Left ventricle myocardium inferior (tissue), 1 donor: Measurements from ENCODE around the gene CDC25A. TPM values are rescaled to one million over a fixed set of nuclear protein-coding genes. Genes with fewer than 3 reads are reported as not detected.

ENCODE experiments used
- DNase-seq: peaks from one replicate; pipeline ENCODE4 v3.0.0-alpha.2; 2020
- H3K27ac ChIP-seq: fragments of 200-600 bp; replicated peaks from 2 replicates; pipeline ENCODE4 v1.8.0; 2021
- H3K27me3 ChIP-seq: fragments of 200-600 bp; 2 replicates; pipeline ENCODE4 v1.8.0; 2021; ENCODE audit warnings: low read depth
- H3K36me3 ChIP-seq: fragments of 200-600 bp; 2 replicates; pipeline ENCODE4 v1.8.0; 2021
- H3K4me1 ChIP-seq: fragments of 200-600 bp; 2 replicates; pipeline ENCODE4 v1.8.0; 2021
- H3K4me3 ChIP-seq: fragments of 200-600 bp; 2 replicates; pipeline ENCODE4 v1.8.0; 2021; ENCODE audit warnings: mild to moderate bottlenecking, moderate library complexity
- H3K9me3 ChIP-seq: fragments of 200-600 bp; replicated peaks from 2 replicates; pipeline ENCODE4 v1.8.0; 2021
- intact Hi-C: fragments of 100-400 bp; cut with micrococcal nuclease; formaldehyde crosslinking; loops from one replicate; pipeline ENCODE4 v1.11.0; 2022
- total RNA-seq: library from RNA; stranded (reverse); fragmentation: NEBNext Ultra II Directional; extraction: Animal tissue kit (Norgen Biotek cat#: 25700); gene quantifications from one replicate; pipeline ENCODE4 v1.2.1, GENCODE V29; 2021
- TF ChIP-seq, protein P1 (sequence below): fragments of 200-600 bp; IDR thresholded peaks from 2 replicates; pipeline ENCODE4 v1.8.0; 2021; ENCODE audit warnings: antibody characterized with exemption, mild to moderate bottlenecking, borderline replicate concordance
- donor health status: DM: no; HTN: yes; CAD: no; lungs with severe emphysema.

Gene CDC25A
- total RNA-seq, 1 donor from 2014 or later, result 0.52 TPM

- peaks cover 29% of the 10 kb centered on the region for H3K4me1 ChIP-seq
- intact Hi-C loops, result no loop called here
These were observed 58.3 kb downstream of the CDC25A start for GRCh38 chr3:48129921-48130320.

GRCh38 chr3:48128774-48129173 is 59.4 kb downstream of the CDC25A start:
- intact Hi-C loops, result no loop called here
- no peaks in the 10 kb centered on the region for H3K27me3 ChIP-seq
- peaks cover 29% of the 10 kb centered on the region for H3K4me1 ChIP-seq
- H3K27ac ChIP-seq, result peak overlapping the region; percentile 89
- TF ChIP-seq, protein P1, sequence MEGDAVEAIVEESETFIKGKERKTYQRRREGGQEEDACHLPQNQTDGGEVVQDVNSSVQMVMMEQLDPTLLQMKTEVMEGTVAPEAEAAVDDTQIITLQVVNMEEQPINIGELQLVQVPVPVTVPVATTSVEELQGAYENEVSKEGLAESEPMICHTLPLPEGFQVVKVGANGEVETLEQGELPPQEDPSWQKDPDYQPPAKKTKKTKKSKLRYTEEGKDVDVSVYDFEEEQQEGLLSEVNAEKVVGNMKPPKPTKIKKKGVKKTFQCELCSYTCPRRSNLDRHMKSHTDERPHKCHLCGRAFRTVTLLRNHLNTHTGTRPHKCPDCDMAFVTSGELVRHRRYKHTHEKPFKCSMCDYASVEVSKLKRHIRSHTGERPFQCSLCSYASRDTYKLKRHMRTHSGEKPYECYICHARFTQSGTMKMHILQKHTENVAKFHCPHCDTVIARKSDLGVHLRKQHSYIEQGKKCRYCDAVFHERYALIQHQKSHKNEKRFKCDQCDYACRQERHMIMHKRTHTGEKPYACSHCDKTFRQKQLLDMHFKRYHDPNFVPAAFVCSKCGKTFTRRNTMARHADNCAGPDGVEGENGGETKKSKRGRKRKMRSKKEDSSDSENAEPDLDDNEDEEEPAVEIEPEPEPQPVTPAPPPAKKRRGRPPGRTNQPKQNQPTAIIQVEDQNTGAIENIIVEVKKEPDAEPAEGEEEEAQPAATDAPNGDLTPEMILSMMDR, result no peak
- no peaks in the 10 kb centered on the region for H3K9me3 ChIP-seq
- no peak for DNase-seq
- H3K36me3 ChIP-seq, result no peaks in the 10 kb centered on the region
- H3K4me3 ChIP-seq, result no peak overlapping the region

More at GRCh38 chr3:48129921-48130320, 58.3 kb downstream of the CDC25A start:
- Histone ChIP-seq H3K36me3 (no peaks in the 10 kb centered on the region), H3K27me3 (no peaks in the 10 kb centered on the region), H3K27ac (peak overlapping the region; percentile 89), H3K4me3 (no peak overlapping the region), H3K9me3 (no peaks in the 10 kb centered on the region)
- DNase-seq, result no peak
- TF ChIP-seq, protein P1, result no peak

GRCh38 chr3:48125886-48126622 is 62.2 kb downstream of the CDC25A start:
- no peak for DNase-seq
- H3K27me3 ChIP-seq, result no peaks in the 10 kb centered on the region
- H3K27ac ChIP-seq, result no peak overlapping the region
- TF ChIP-seq, protein P1, result no peak
- H3K4me1 ChIP-seq, result peaks cover 18% of the 10 kb centered on the region
- H3K9me3 ChIP-seq, result no peaks in the 10 kb centered on the region
- no peaks in the 10 kb centered on the region for H3K36me3 ChIP-seq
- intact Hi-C loops, result no loop called here
- no peak overlapping the region for H3K4me3 ChIP-seq

GRCh38 chr3:48125013-48125705 is 63.1 kb downstream of the CDC25A start:
- Histone ChIP-seq H3K4me3 (no peak overlapping the region), H3K4me1 (peaks cover 9% of the 10 kb centered on the region), H3K27ac (no peak overlapping the region), H3K9me3 (no peaks in the 10 kb centered on the region), H3K36me3 (no peaks in the 10 kb centered on the region), H3K27me3 (no peaks in the 10 kb centered on the region)
- DNase-seq, result no peak
- TF ChIP-seq, protein P1, result no peak
- intact Hi-C loops, result no loop called here

GRCh38 chr3:48123346-48123745 is 64.9 kb downstream of the CDC25A start:
- no peak for DNase-seq
- no peaks in the 10 kb centered on the region for H3K36me3 ChIP-seq
- no peak overlapping the region for H3K27ac ChIP-seq
- H3K4me1 ChIP-seq, result peaks cover 10% of the 10 kb centered on the region
- intact Hi-C loops, result no loop called here
- TF ChIP-seq, protein P1, result no peak
- H3K4me3 ChIP-seq, result no peak overlapping the region
- H3K27me3 ChIP-seq, result no peaks in the 10 kb centered on the region
- H3K9me3 ChIP-seq, result no peaks in the 10 kb centered on the region
